Astrocyte (in vitro differentiated cells and primary cell): ENCODE measurements around the gene PRKCB. TPM values are rescaled to one million over a fixed set of nuclear protein-coding genes. Genes with fewer than 3 reads are reported as not detected.

Experiments used
- DNase-seq: peaks from one replicate; pipeline ENCODE4 v3.0.0-alpha.2; 2010; ENCODE audit warnings: low read depth
- FAIRE-seq: peaks from 2 replicates; lab custom pipeline; 2011; peaks lifted over from hg19 to GRCh38; lab: Jason Lieb, UNC
- H2AFZ ChIP-seq: 2 replicates; pipeline ENCODE4 v1.6.0; 2012; ENCODE audit warnings: low read depth, low read length, inconsistent platforms
- H3K27ac ChIP-seq: 2 replicates; pipeline ENCODE4 v1.5.1; 2011; ENCODE audit warnings: low read depth, low read length, inconsistent platforms
- H3K27me3 ChIP-seq: 2 replicates; pipeline ENCODE4 v1.6.0; 2011; ENCODE audit warnings: low read length, inconsistent platforms; ENCODE audit not compliant: insufficient read depth
- H3K36me3 ChIP-seq: 2 replicates; pipeline ENCODE4 v1.5.1; 2011; ENCODE audit warnings: low read length, inconsistent platforms; ENCODE audit not compliant: insufficient read depth
- H3K4me1 ChIP-seq: 2 replicates; pipeline ENCODE4 v1.5.1; 2011; ENCODE audit warnings: low read length, inconsistent platforms; ENCODE audit not compliant: insufficient read depth
- H3K4me2 ChIP-seq: 2 replicates; pipeline ENCODE4 v1.6.0; 2012; ENCODE audit warnings: low read length, inconsistent platforms
- H3K4me3 ChIP-seq: 2 replicates; pipeline ENCODE4 v1.5.1; 2011; ENCODE audit warnings: low read depth, mild to moderate bottlenecking, low read length, inconsistent platforms; ENCODE audit not compliant: insufficient read depth
- H3K79me2 ChIP-seq: 2 replicates; pipeline ENCODE4 v1.6.0; 2012; ENCODE audit warnings: mild to moderate bottlenecking, low read length, inconsistent platforms; ENCODE audit not compliant: insufficient read depth
- H3K9ac ChIP-seq: 2 replicates; pipeline ENCODE4 v1.6.0; 2012; ENCODE audit warnings: mild to moderate bottlenecking, low read length, inconsistent platforms
- H3K9me3 ChIP-seq: 2 replicates; pipeline ENCODE4 v1.5.1; 2012; ENCODE audit warnings: low read depth, mild to moderate bottlenecking, low read length, inconsistent platforms; ENCODE audit not compliant: insufficient read depth
- H4K20me1 ChIP-seq: 2 replicates; pipeline ENCODE4 v1.6.0; 2012; ENCODE audit warnings: low read length, inconsistent platforms; ENCODE audit not compliant: insufficient read depth
- H3K27ac Mint-ChIP-seq: one replicate; pipeline ENCODE4 v1.8.0; 2021; ENCODE audit warnings: mild to moderate bottlenecking, mixed read lengths; ENCODE audit not compliant: unreplicated experiment
- H3K27me3 Mint-ChIP-seq: one replicate; pipeline ENCODE4 v1.8.0; 2021; ENCODE audit warnings: low read depth, mixed read lengths; ENCODE audit not compliant: unreplicated experiment
- H3K36me3 Mint-ChIP-seq: one replicate; pipeline ENCODE4 v1.8.0; 2021; ENCODE audit warnings: low read depth, mixed read lengths; ENCODE audit not compliant: unreplicated experiment
- H3K4me1 Mint-ChIP-seq: one replicate; pipeline ENCODE4 v1.8.0; 2021; ENCODE audit warnings: low read depth, mixed read lengths; ENCODE audit not compliant: unreplicated experiment
- H3K4me3 Mint-ChIP-seq: one replicate; pipeline ENCODE4 v1.8.0; 2021; ENCODE audit warnings: mild to moderate bottlenecking, moderate library complexity, mixed read lengths; ENCODE audit not compliant: unreplicated experiment
- H3K9me3 Mint-ChIP-seq: one replicate; pipeline ENCODE4 v1.8.0; 2021; ENCODE audit warnings: mild to moderate bottlenecking, mixed read lengths; ENCODE audit not compliant: unreplicated experiment
- EZH2 ChIP-seq: IDR thresholded peaks from 2 replicates; pipeline ENCODE4 v1.6.1; 2012; ENCODE audit warnings: mild to moderate bottlenecking, low read length, inconsistent platforms; ENCODE audit not compliant: insufficient read depth
- total RNA-seq: library from RNA; stranded (reverse); gene quantifications from 2 replicates; pipeline ENCODE4 v1.2.1, GENCODE V29; 2021
- TF ChIP-seq, protein P1 (sequence below): IDR thresholded peaks from 2 replicates; pipeline ENCODE4 v1.5.1; 2011; ENCODE audit warnings: low read depth, mild to moderate bottlenecking, inconsistent platforms, low read length, moderate library complexity; ENCODE audit not compliant: insufficient read depth

Gene PRKCB
- total RNA-seq, 1 donor from 2014 or later = 2.5 TPM

DNA sequence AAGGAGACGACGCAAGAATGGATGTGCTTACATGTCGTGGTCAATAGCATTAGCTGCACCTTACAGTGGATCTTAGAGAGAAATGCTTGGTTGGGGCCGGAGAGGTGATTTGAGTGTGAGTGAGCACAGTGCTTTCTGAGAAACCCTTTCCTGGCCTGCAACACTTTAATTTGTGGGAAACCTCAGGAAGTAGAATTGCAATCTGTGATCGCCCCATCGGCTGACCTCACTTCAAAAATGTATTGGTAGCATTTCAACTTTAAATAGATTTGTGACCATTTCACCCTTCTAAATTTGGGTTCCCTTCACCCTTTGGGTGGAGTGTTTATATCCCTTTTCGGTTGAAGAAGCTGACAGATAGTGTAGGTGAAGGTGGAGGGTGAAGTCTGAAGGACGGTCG, 13.2 kb downstream of the PRKCB start:
- no peak overlapping the region for H3K4me2 ChIP-seq
- H3K4me1 Mint-ChIP-seq = no peaks in the 10 kb centered on the region
- no peak overlapping the region for H3K27ac Mint-ChIP-seq
- no peaks in the 10 kb centered on the region for H3K4me1 ChIP-seq
- H3K9ac ChIP-seq = no peak overlapping the region
- no peak for TF ChIP-seq EZH2
- TF ChIP-seq, protein P1, sequence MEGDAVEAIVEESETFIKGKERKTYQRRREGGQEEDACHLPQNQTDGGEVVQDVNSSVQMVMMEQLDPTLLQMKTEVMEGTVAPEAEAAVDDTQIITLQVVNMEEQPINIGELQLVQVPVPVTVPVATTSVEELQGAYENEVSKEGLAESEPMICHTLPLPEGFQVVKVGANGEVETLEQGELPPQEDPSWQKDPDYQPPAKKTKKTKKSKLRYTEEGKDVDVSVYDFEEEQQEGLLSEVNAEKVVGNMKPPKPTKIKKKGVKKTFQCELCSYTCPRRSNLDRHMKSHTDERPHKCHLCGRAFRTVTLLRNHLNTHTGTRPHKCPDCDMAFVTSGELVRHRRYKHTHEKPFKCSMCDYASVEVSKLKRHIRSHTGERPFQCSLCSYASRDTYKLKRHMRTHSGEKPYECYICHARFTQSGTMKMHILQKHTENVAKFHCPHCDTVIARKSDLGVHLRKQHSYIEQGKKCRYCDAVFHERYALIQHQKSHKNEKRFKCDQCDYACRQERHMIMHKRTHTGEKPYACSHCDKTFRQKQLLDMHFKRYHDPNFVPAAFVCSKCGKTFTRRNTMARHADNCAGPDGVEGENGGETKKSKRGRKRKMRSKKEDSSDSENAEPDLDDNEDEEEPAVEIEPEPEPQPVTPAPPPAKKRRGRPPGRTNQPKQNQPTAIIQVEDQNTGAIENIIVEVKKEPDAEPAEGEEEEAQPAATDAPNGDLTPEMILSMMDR = no peak
- no peak overlapping the region for H2AFZ ChIP-seq
- no peaks in the 10 kb centered on the region for H3K9me3 Mint-ChIP-seq
- peaks cover 10% of the 10 kb centered on the region for H3K27me3 Mint-ChIP-seq
- H4K20me1 ChIP-seq = no peaks in the 10 kb centered on the region
- H3K27me3 ChIP-seq = no peaks in the 10 kb centered on the region
- H3K4me3 ChIP-seq = no peak overlapping the region
- no peak for DNase-seq
- no peak overlapping the region for H3K27ac ChIP-seq
- no peaks in the 10 kb centered on the region for H3K36me3 ChIP-seq
- H3K9me3 ChIP-seq = no peaks in the 10 kb centered on the region
- FAIRE-seq = no peak
- H3K79me2 ChIP-seq = no peaks in the 10 kb centered on the region
- no peak overlapping the region for H3K4me3 Mint-ChIP-seq
- no peaks in the 10 kb centered on the region for H3K36me3 Mint-ChIP-seq

DNA sequence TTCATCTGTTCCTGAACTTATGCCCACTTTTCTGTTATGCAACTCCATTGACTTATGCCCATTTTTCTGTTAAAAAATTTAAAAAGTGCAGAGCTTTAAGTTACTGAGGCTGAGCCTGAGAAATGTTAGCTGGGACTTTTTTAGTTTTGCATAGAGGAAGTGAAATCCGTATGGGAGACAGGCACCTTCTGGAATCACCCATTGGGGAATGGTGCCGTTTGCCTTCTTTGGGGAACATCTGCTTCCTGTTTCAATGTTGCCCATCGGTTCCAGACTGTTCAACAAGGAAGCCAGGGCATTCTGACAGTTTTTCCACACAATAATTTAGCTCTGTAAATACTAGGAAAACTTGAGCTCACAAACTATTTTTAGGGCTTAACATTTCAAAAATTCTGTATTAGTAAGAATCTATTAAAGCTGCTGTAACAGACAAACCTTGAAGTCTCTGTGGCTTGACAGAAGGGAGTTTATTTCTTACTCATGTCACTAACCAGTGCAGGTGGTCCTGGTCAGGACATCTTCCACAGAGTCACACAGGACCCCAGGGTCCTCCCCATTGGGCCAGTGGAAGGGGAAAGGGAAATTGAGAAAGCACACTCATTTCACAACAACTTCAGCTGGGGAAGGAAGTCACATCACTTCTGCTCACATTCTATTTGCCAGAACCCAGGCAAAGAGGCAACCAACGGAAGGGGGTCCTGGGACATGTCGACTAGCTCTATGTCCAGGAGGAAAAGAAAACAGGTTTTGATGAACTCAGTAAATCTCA, 17.2 kb downstream of the PRKCB start:
- no peaks in the 10 kb centered on the region for H3K9me3 Mint-ChIP-seq
- Histone ChIP-seq H4K20me1 (no peaks in the 10 kb centered on the region), H3K4me3 (no peak overlapping the region), H3K79me2 (no peaks in the 10 kb centered on the region), H3K27ac (no peak overlapping the region), H3K9me3 (no peaks in the 10 kb centered on the region), H3K4me2 (no peak overlapping the region), H3K36me3 (no peaks in the 10 kb centered on the region), H3K4me1 (no peaks in the 10 kb centered on the region), H3K27me3 (no peaks in the 10 kb centered on the region), H2AFZ (no peak overlapping the region), H3K9ac (no peak overlapping the region)
- H3K36me3 Mint-ChIP-seq = no peaks in the 10 kb centered on the region
- peaks cover 6% of the 10 kb centered on the region for H3K4me1 Mint-ChIP-seq
- TF ChIP-seq EZH2 = no peak
- TF ChIP-seq, protein P1 = no peak
- FAIRE-seq (no peak), DNase-seq (no peak)
- H3K27me3 Mint-ChIP-seq = no peaks in the 10 kb centered on the region
- H3K4me3 Mint-ChIP-seq = no peak overlapping the region
- H3K27ac Mint-ChIP-seq = no peak overlapping the region

DNA sequence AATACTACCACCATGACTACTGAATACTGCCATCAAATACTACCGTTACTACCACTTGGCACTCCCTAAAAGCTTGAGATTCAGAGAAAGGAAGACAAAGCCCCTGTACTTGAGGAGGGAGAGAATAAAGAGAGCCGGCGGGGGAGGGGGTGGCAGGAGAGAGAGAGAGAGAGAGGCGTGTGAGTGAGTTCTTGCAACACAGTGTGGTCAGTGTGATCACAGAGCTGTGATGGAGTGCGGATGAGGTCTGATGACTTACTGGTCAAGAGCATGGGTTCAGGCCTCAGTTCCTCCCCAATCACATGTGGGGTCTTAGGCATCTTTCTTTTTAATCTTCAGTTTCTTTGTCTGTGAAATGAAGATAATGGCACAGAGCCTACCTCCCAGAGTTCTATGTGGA, 19.2 kb downstream of the PRKCB start:
- peaks cover 2% of the 10 kb centered on the region for H3K27me3 ChIP-seq
- peaks cover 5% of the 10 kb centered on the region for H3K27me3 Mint-ChIP-seq
- no peaks in the 10 kb centered on the region for H3K36me3 ChIP-seq
- H4K20me1 ChIP-seq = no peaks in the 10 kb centered on the region
- H3K27ac Mint-ChIP-seq = no peak overlapping the region
- no peaks in the 10 kb centered on the region for H3K9me3 Mint-ChIP-seq
- no peaks in the 10 kb centered on the region for H3K4me1 ChIP-seq
- H3K4me3 Mint-ChIP-seq = no peak overlapping the region
- TF ChIP-seq, protein P1 = no peak
- TF ChIP-seq EZH2 = no peak
- no peak overlapping the region for H3K4me2 ChIP-seq
- no peaks in the 10 kb centered on the region for H3K36me3 Mint-ChIP-seq
- no peak overlapping the region for H3K27ac ChIP-seq
- no peaks in the 10 kb centered on the region for H3K79me2 ChIP-seq
- FAIRE-seq = no peak
- H3K4me1 Mint-ChIP-seq = peaks cover 11% of the 10 kb centered on the region
- H3K4me3 ChIP-seq = no peak overlapping the region
- H3K9me3 ChIP-seq = no peaks in the 10 kb centered on the region
- H3K9ac ChIP-seq = no peak overlapping the region
- DNase-seq = no peak
- H2AFZ ChIP-seq = no peak overlapping the region
